DMS79 (cell line): ENCODE measurements around the gene TRIM14.
A peak's percentile ranks its signal among the peaks of the same experiment; 100 is the strongest.
"Not testable (repeated sequence)": the region's sequence is repeated elsewhere in the genome, so short reads cannot be mapped to it uniquely, and the experiment has no call there.

Experiments
- DNase-seq: peaks from one replicate; lab custom pipeline; 2025; lab: John Stamatoyannopoulos, UW

TRIM14 gene

GRCh38 chr9:98140503-98140902, 21.5 kb upstream of the TRIM14 start:
- DNase-seq: no peak

GRCh38 chr9:98136489-98136888, 17.5 kb upstream of the TRIM14 start:
- no peak for DNase-seq

GRCh38 chr9:98135938-98136337, 16.9 kb upstream of the TRIM14 start:
- DNase-seq: no peak

GRCh38 chr9:98135558-98135934, 16.5 kb upstream of the TRIM14 start:
- DNase-seq: no peak

DNA sequence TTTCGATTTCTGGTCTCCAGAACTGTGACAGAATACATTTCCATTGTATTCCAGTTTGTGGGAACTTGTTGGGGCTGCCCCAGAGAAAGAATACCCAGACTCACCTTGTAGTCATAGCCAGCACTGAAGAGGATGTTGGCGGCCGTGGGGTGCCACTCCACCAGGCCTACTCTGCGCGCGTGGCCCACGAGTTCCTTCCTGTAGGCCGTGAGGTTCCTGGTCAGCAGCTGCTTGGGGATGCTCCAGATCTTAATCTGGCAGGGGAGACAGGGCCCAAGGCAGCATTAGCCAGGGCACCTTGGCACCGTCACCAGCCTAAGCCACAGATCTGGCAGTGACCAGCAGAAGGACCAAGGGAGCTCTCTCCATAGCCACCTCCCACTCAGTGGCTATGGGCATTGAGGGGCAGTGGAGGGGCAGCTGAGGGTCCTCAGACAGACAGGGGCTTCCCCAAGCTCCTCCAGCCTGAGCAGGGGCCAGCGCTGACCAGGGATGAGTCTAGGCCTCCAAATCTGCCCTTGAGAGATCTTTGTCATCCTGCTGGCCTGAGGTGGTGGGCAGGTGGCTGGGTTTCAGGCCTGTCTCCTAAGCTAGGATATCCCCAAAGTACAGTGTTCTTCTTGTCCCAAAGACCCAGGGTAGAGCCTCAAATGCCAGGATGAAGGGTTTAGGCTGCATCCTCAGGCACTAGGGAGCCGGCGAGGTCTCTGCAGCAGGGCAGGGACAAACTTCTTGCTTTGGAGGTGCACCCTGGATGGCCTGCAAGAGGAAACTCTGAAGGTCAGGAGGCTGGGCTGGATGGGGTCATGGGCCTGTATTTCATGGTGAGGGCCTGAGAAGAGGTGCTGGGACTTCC, 15.9 kb upstream of the TRIM14 start:
- DNase-seq: no peak

GRCh38 chr9:98132806-98133631, 14.0 kb upstream of the TRIM14 start:
- peak; percentile 20 for DNase-seq

- DNase-seq: no peak
Measured at GRCh38 chr9:98132158-98132557, 13.1 kb upstream of the TRIM14 start.

DNA sequence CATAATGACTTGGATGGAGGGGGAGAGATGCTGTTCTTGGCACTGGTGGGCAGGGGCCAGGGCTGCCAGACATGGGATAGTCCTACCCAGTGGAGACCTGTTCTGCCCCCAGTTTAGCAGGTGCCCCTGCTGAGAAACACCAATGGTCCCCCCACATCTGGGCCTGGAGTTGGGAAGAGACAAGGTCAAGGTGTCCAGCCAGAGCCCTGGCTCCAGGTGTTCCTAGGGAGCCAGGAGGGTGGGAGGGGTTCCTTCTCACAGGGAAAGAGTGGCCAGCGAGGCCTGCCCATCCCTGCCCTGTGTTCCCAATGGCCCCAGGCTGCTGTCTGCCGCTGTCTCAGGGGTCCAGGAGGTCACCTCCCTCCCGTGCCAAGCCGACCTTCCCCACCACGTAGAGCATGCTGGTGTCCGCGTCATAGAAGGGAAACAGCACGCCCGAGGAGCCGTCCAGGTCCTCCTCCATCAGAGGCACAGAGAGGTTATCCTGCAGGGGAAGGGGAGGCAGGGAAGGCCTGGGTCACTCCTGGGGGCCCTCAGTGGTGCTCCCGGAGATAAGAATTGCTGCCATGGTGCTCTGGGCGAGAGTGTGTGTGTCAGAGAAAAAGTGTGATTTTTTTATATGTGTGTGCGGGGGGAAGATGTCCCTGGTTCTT, 11.7 kb upstream of the TRIM14 start:
- DNase-seq: no peak

GRCh38 chr9:98130060-98130459, 11.0 kb upstream of the TRIM14 start:
- DNase-seq: not testable (repeated sequence)

DNA sequence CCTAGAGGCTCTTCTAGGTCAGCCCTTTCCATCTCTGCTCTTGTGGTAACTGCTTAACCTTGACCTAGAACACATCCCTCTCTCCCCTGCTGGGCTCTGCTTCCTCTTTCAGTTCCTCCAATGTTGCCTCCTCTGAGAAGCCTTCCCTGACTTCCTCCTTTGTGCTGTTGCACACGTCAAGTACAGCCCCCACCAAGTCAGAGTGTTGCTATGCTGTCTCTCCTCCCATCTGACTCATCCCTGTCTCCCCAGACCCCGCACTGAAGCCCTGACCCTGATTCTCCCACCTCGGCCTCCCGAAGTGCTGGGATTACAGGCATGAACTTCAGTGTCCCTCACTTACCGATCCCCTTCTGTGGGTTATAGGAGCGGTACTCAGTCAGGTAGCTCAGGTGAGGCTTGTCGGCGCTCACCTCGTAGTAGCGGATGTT, 10.4 kb upstream of the TRIM14 start:
- no peak for DNase-seq

GRCh38 chr9:98128316-98128715, 9.3 kb upstream of the TRIM14 start:
- DNase-seq: no peak

DNA sequence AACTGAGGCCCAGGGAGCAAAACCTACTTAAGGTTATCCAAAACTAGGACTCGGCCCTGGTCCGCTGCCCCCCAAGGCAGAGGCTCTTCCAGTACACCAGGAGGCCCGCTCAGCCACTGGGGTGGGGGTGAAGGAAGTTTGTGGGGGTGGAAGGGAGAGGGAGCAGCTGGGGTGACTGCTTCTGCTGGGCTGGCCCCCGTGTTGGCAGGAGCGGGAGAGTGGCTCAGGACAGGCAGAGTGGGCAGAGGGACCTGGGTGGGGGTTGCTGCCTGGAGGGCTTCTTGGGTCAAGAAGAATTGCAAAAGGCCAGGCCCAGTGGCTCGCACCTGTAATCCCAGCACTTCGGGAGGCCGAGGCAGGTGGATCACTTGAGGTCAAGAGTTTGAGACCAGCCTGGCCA, 8.2 kb upstream of the TRIM14 start:
- DNase-seq: no peak

GRCh38 chr9:98124637-98125426, 5.8 kb upstream of the TRIM14 start:
- DNase-seq: no peak

GRCh38 chr9:98124091-98124490, 5.1 kb upstream of the TRIM14 start:
- not testable (repeated sequence) for DNase-seq

- no peak for DNase-seq
Measured at GRCh38 chr9:98121058-98121457, 2.0 kb upstream of the TRIM14 start.

DNA sequence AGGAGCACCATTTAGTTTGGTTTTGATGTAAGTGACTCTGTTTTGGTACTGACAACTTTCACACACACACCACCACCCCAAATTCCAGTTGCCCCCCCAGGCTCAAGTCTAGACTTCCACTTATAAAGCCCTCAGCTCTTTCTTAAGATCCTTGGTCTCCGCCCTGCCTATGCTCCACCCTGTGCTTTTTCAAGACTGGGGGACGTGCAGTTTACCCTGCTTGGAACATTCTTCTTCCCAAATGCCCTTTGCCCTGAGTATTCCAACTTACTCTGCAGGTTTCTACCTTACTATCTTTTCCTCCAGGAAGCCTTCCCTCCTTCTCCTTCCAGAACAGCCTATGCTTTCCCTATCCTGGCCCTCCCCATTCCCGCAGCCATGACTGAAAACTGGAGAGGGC, 1.5 kb upstream of the TRIM14 start:
- DNase-seq: no peak

GRCh38 chr9:98117984-98118639, 910 bp downstream of the TRIM14 start:
- DNase-seq: no peak

DNA sequence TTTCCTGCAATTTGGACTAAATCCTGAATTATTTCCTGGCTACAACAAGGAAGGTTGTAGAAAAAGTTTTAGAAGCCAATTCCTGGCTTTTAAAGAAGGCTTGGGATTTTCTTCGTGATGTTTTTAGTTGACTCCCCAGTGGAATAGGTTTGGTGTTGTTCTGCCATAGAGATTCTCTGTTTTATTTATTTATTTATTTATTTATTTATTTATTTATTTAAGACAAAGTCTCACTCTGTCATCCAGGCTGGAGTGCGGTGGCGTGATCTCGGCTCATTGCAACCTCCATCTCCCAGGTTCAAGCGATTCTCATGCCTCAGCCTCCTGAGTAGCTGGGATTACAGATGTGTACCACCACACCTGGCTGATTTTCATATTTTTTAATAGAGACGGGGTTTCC, 1.9 kb downstream of the TRIM14 start:
- DNase-seq: not testable (repeated sequence)

DNA sequence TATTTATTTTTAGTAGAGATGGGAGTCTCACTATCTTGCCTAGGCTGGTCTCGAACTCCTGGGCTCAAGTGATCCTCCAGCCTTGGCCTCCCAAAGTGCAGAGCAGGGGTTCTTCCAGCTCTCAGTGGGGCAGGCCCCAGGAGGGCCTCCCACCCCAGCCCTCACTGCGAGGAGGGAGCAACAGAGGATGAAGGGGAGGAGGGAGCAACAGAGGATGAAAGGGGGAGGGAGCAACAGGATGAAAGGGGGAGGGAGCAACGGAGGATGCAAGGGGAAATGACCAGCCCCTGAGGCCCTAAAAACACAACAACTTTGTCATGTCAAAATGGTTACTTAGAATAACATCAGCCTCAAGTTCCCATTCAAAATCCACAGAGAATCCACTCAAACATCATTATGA, 10.0 kb downstream of the TRIM14 start:
- DNase-seq: no peak

DNA sequence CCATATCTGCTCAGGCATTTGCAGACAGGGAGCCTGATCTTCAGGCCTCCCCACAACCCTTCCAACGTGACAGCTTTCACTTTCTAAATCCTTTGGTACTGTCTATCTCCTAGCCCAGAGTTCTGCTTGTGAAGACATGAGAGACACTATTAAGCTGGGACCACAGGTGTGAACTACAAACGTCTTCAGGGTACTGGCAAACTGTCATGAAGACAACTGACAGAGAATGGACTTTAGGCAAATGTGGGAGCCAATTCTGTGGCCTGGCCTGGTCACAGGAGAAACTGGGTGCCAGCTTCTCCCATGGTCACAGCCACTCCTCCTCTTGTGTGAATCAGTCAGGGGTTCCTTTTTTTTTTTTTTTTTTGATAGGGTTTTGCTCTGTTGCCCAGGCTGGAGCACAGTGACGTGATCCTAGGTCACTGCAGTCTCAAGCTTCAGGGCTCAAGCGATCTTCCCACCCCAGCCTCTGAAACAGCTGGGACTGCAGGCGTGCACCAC, 10.4 kb downstream of the TRIM14 start:
- no peak for DNase-seq

GRCh38 chr9:98107926-98108325, 11.1 kb downstream of the TRIM14 start:
- no peak for DNase-seq
